GM21576 (cell line): ENCODE data around the gene PROC.
A peak's percentile ranks its signal among the peaks of the same experiment; 100 is the strongest.

ENCODE experiments used
- ATAC-seq: cut with Tn5 transposase; IDR thresholded peaks from one replicate; pipeline ENCODE4 v1.9.1; 2021; ENCODE audit warnings: mild to moderate bottlenecking, moderate library complexity; ENCODE audit not compliant: unreplicated experiment

The PROC gene

GRCh38 chr2:127418300-127419111, at the start of gene PROC:
Gene PROC (plus strand): TSS chr2:127418427. CDS start chr2:127419943, 1,516 bp downstream.
- no peak for ATAC-seq

- ATAC-seq = no peak
These were observed 48.2 kb upstream of the PROC start for GRCh38 chr2:127370010-127370409.

- ATAC-seq = no peak
These were observed 47.2 kb upstream of the PROC start for GRCh38 chr2:127371037-127371436.

- no peak for ATAC-seq
These were observed 44.7 kb upstream of the PROC start for GRCh38 chr2:127373362-127374083.

- ATAC-seq = no peak
These were observed 42.0 kb upstream of the PROC start for GRCh38 chr2:127376257-127376656.

GRCh38 chr2:127377262-127377661, 41.0 kb upstream of the PROC start:
- ATAC-seq = no peak

- ATAC-seq = no peak
These were observed 39.5 kb upstream of the PROC start for GRCh38 chr2:127378720-127379119.

- ATAC-seq = no peak
These were observed 38.4 kb upstream of the PROC start for GRCh38 chr2:127379712-127380355.

GRCh38 chr2:127381762-127382161, 36.5 kb upstream of the PROC start:
- ATAC-seq = no peak

GRCh38 chr2:127382831-127383230, 35.4 kb upstream of the PROC start:
- ATAC-seq = no peak

GRCh38 chr2:127384529-127384928, 33.7 kb upstream of the PROC start:
- no peak for ATAC-seq

GRCh38 chr2:127386246-127386645, 32.0 kb upstream of the PROC start:
- no peak for ATAC-seq

GRCh38 chr2:127386764-127387654, 31.2 kb upstream of the PROC start:
- ATAC-seq = peak; percentile 63

GRCh38 chr2:127387655-127388422, 30.4 kb upstream of the PROC start, which contains the start of gene MAP3K2:
Gene MAP3K2 (minus strand): TSS chr2:127387975. CDS start chr2:127343129, 44,846 bp downstream.
- ATAC-seq = peak; percentile 58

- ATAC-seq = peak; percentile 8
These were observed 29.6 kb upstream of the PROC start for GRCh38 chr2:127388423-127389164.

GRCh38 chr2:127389778-127390435, 28.3 kb upstream of the PROC start:
- no peak for ATAC-seq

- ATAC-seq = no peak
These were observed 25.9 kb upstream of the PROC start for GRCh38 chr2:127392133-127392827.
